ENCODE results near the gene CBS.
"Not testable (repeated sequence)": the region's sequence is repeated elsewhere in the genome, so short reads cannot be mapped to it uniquely, and the experiment has no call there.

Gene CBS

DNA sequence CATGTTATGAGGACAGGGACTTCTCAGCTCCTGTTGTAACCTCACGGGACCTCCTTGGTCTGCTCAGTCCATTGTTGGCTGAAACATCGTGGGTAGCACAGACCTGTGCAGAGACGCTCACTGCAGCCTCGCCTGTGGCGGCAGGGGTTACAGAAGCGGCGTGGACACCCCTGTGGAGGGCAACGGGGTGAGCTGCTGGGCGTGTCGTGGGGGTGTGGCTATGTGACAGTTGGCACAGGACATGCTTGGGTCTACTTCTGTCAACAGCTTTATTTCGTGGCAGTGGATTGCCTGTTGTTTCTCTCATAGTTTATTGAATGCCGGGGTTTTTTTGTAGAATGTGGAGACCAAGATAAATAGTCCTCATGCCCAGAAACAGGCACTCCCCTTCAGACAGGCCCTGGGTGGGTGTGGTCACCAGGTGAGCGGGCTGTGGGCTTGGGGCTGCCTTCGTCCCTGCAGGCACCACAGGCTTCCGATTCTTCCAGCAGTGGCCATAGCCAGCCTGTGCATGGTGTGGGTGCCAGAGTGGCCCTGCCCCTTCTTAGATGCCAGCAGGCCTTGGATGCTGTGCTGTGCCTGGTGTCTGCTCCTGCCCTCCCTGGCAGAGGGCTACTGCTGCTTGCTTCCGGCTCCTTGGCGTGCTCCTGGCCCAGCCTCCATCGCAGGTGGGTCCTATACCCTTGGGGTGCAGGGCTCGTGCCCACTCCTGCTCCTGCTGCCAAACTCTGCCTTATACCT is 37.5 kb downstream of the CBS start:
- not testable (repeated sequence) for H3K14ac ChIP-seq (ENCODE audit: low read length); H2AFZ ChIP-seq (ENCODE audit: insufficient read depth, low read length, poor library complexity); H4K12ac ChIP-seq (ENCODE audit: low read depth, low read length); H3K36me3 ChIP-seq (ENCODE audit: control insufficient read depth in 1 of 2, insufficient read depth in 2 of 2, low read length in 2 of 2); H3K4me2 ChIP-seq (ENCODE audit: low read length); H3K18ac ChIP-seq (ENCODE audit: low read length); H4K91ac ChIP-seq (ENCODE audit: low read depth, low read length); H3K79me1 ChIP-seq (ENCODE audit: low read length); H2AK5ac ChIP-seq (ENCODE audit: low read length); H3K79me2 ChIP-seq (ENCODE audit: control insufficient read depth, insufficient read depth, low read length, poor library complexity); H2BK120ac ChIP-seq (ENCODE audit: insufficient read depth, low read length, poor library complexity); H3K27me3 ChIP-seq (ENCODE audit: insufficient read depth, low read length); H2BK12ac ChIP-seq (ENCODE audit: low read length); H3K4me1 ChIP-seq (ENCODE audit: control insufficient read depth in 1 of 2, insufficient read depth in 2 of 2, low read length in 2 of 2); H3K27ac ChIP-seq (ENCODE audit: low read depth, low read length); DNase-seq; H3K4ac ChIP-seq (ENCODE audit: low read depth, low read length); H2BK5ac ChIP-seq (ENCODE audit: low read depth, low read length, poor library complexity); H3K9me3 ChIP-seq (ENCODE audit: insufficient read depth, low read depth, low read length); H3K9ac ChIP-seq (ENCODE audit: low read length); H3K4me3 ChIP-seq (ENCODE audit: low read depth, low read length); H3K23ac ChIP-seq (ENCODE audit: low read length); H4K8ac ChIP-seq (ENCODE audit: low read depth, low read length)
- no CpG with 5 or more reads among the region's 19 CpGs for WGBS (ENCODE audit: extremely low coverage, insufficient coverage, insufficient read length)

- not testable (repeated sequence) for H3K4me2 ChIP-seq (ENCODE audit: low read length); H3K79me1 ChIP-seq (ENCODE audit: low read length); DNase-seq; H2BK12ac ChIP-seq (ENCODE audit: low read length); H3K18ac ChIP-seq (ENCODE audit: low read length); H2AFZ ChIP-seq (ENCODE audit: insufficient read depth, low read length, poor library complexity); H3K9ac ChIP-seq (ENCODE audit: low read length); H3K14ac ChIP-seq (ENCODE audit: low read length); H3K23ac ChIP-seq (ENCODE audit: low read length); H3K4me1 ChIP-seq (ENCODE audit: control insufficient read depth in 1 of 2, insufficient read depth in 2 of 2, low read length in 2 of 2); H3K27me3 ChIP-seq (ENCODE audit: insufficient read depth, low read length); H4K8ac ChIP-seq (ENCODE audit: low read depth, low read length); H3K9me3 ChIP-seq (ENCODE audit: insufficient read depth, low read depth, low read length); H3K4me3 ChIP-seq (ENCODE audit: low read depth, low read length); H4K12ac ChIP-seq (ENCODE audit: low read depth, low read length); H3K79me2 ChIP-seq (ENCODE audit: control insufficient read depth, insufficient read depth, low read length, poor library complexity); H2AK5ac ChIP-seq (ENCODE audit: low read length); H3K4ac ChIP-seq (ENCODE audit: low read depth, low read length); H2BK5ac ChIP-seq (ENCODE audit: low read depth, low read length, poor library complexity); H4K91ac ChIP-seq (ENCODE audit: low read depth, low read length); H2BK120ac ChIP-seq (ENCODE audit: insufficient read depth, low read length, poor library complexity); H3K27ac ChIP-seq (ENCODE audit: low read depth, low read length)
- H3K36me3 ChIP-seq (ENCODE audit: control insufficient read depth in 1 of 2, insufficient read depth in 2 of 2, low read length in 2 of 2): peaks cover 11 to 15% of the 10 kb centered on the region in 2 experiments
- WGBS (ENCODE audit: extremely low coverage, insufficient coverage, insufficient read length): no CpG with 5 or more reads among the region's 17 CpGs
Observed at GRCh38 chr21:43036889-43037288, 38.7 kb downstream of the CBS start.

DNA sequence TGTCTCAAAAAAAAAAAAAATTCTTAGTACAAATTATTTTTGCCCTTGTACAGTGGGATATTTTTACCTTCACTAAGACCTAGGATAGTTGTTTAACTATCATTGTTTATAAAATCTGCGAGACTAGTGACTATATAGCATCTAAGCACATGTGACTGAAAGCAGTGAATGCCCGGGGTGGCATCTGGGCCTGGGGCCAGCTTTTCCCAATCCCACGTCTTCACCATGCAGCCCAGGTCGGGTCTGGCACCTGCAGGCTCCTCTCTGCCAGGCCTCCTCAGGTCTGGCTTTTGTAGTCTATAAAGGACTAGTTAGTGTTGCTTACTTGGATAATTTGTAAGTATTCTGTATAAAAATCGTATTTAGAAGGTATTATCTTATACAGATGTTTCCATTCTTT is 40.8 kb downstream of the CBS start:
- Histone ChIP-seq H3K18ac (ENCODE audit: low read length) (no peak overlapping the region), H3K27me3 (ENCODE audit: insufficient read depth, low read length) (no peaks in the 10 kb centered on the region), H2BK120ac (ENCODE audit: insufficient read depth, low read length, poor library complexity) (no peak overlapping the region), H4K8ac (ENCODE audit: low read depth, low read length) (no peak overlapping the region), H3K4me3 (ENCODE audit: low read depth, low read length) (no peak overlapping the region), H3K9me3 (ENCODE audit: insufficient read depth, low read depth, low read length) (no peaks in the 10 kb centered on the region), H3K4ac (ENCODE audit: low read depth, low read length) (no peak overlapping the region), H3K79me2 (ENCODE audit: control insufficient read depth, insufficient read depth, low read length, poor library complexity) (no peaks in the 10 kb centered on the region), H2AFZ (ENCODE audit: insufficient read depth, low read length, poor library complexity) (no peak overlapping the region), H3K36me3 (ENCODE audit: control insufficient read depth in 1 of 2, insufficient read depth in 2 of 2, low read length in 2 of 2) (peaks cover 18 to 26% of the 10 kb centered on the region in 2 experiments), H2BK5ac (ENCODE audit: low read depth, low read length, poor library complexity) (no peak overlapping the region), H3K79me1 (ENCODE audit: low read length) (no peaks in the 10 kb centered on the region), H4K91ac (ENCODE audit: low read depth, low read length) (no peak overlapping the region), H3K23ac (ENCODE audit: low read length) (no peak overlapping the region), H2AK5ac (ENCODE audit: low read length) (no peak overlapping the region), H3K14ac (ENCODE audit: low read length) (no peak overlapping the region), H3K4me2 (ENCODE audit: low read length) (no peak overlapping the region), H2BK12ac (ENCODE audit: low read length) (no peak overlapping the region), H3K4me1 (ENCODE audit: control insufficient read depth in 1 of 2, insufficient read depth in 2 of 2, low read length in 2 of 2) (no peaks in the 10 kb centered on the region), H4K12ac (ENCODE audit: low read depth, low read length) (no peak overlapping the region), H3K9ac (ENCODE audit: low read length) (no peak overlapping the region), H3K27ac (ENCODE audit: low read depth, low read length) (no peak overlapping the region)
- no CpG with 5 or more reads among the region's 5 CpGs for WGBS (ENCODE audit: extremely low coverage, insufficient coverage, insufficient read length)
- DNase-seq: no peak

GRCh38 chr21:43034101-43034500 is 41.5 kb downstream of the CBS start:
- H3K27ac ChIP-seq (ENCODE audit: low read depth, low read length): no peak overlapping the region
- no CpG with 5 or more reads among the region's 1 CpG for WGBS (ENCODE audit: extremely low coverage, insufficient coverage, insufficient read length)

More at GRCh38 chr21:43034101-43034500, 41.5 kb downstream of the CBS start:
- Histone ChIP-seq H3K4me1 (ENCODE audit: control insufficient read depth in 1 of 2, insufficient read depth in 2 of 2, low read length in 2 of 2) (no peaks in the 10 kb centered on the region), H2AFZ (ENCODE audit: insufficient read depth, low read length, poor library complexity) (no peak overlapping the region), H3K36me3 (ENCODE audit: control insufficient read depth in 1 of 2, insufficient read depth in 2 of 2, low read length in 2 of 2) (peaks cover 22 to 28% of the 10 kb centered on the region in 2 experiments), H2AK5ac (ENCODE audit: low read length) (no peak overlapping the region), H4K8ac (ENCODE audit: low read depth, low read length) (no peak overlapping the region), H3K9ac (ENCODE audit: low read length) (no peak overlapping the region), H4K12ac (ENCODE audit: low read depth, low read length) (no peak overlapping the region), H2BK12ac (ENCODE audit: low read length) (no peak overlapping the region), H4K91ac (ENCODE audit: low read depth, low read length) (no peak overlapping the region), H3K79me1 (ENCODE audit: low read length) (no peaks in the 10 kb centered on the region), H3K18ac (ENCODE audit: low read length) (no peak overlapping the region), H3K4me3 (ENCODE audit: low read depth, low read length) (no peak overlapping the region), H3K79me2 (ENCODE audit: control insufficient read depth, insufficient read depth, low read length, poor library complexity) (no peaks in the 10 kb centered on the region), H3K4ac (ENCODE audit: low read depth, low read length) (no peak overlapping the region), H3K4me2 (ENCODE audit: low read length) (no peak overlapping the region), H3K9me3 (ENCODE audit: insufficient read depth, low read depth, low read length) (no peaks in the 10 kb centered on the region), H3K23ac (ENCODE audit: low read length) (no peak overlapping the region), H2BK120ac (ENCODE audit: insufficient read depth, low read length, poor library complexity) (no peak overlapping the region), H3K14ac (ENCODE audit: low read length) (no peak overlapping the region), H2BK5ac (ENCODE audit: low read depth, low read length, poor library complexity) (no peak overlapping the region), H3K27me3 (ENCODE audit: insufficient read depth, low read length) (no peaks in the 10 kb centered on the region)
- DNase-seq: no peak

All from trophoblast cell (in vitro differentiated cells and primary cell).